Upper lobe of left lung (tissue), 4 donors: ENCODE results near the gene ALLC.

Experiments used
- CTCF ChIP-seq, 6 experiments: fragments of 450-650 bp in 4 of 6; fragments of 200-600 bp in 2 of 6; sonication (generic) in 2 of 6; IDR thresholded peaks; one replicate each; pipeline ENCODE4 v1.5.1; 2016 to 2019; ENCODE audit warnings: antibody characterized with exemption in 6 of 6
- POLR2AphosphoS5 ChIP-seq, 2 donors: sonication (generic); formaldehyde crosslinking; IDR thresholded peaks; one replicate each; pipeline ENCODE4 v1.5.1; 2017; ENCODE audit warnings: antibody characterized with exemption in 2 of 2

GRCh38 chr2:3610881-3611505, 47.0 kb upstream of the ALLC start:
- TF ChIP-seq POLR2AphosphoS5 (IDR thresholded peaks at IDR 0.05): no peak
- TF ChIP-seq CTCF (IDR thresholded peaks at IDR 0.05): no peak
